SK-N-SH (cell line): ENCODE data around the gene C1QTNF9. TPM values are rescaled to one million over a fixed set of nuclear protein-coding genes. Genes with fewer than 3 reads are reported as not detected.
"Not testable (repeated sequence)": the region's sequence is repeated elsewhere in the genome, so short reads cannot be mapped to it uniquely, and the experiment has no call there.

Experiments
- CTCF ChIA-PET: fragments of 300-600, 350-600 bp; formaldehyde crosslinking; extraction: SDS; loops from one replicate; lab custom pipeline; 2021; lab: Yijun Ruan, JAX
- POLR2A ChIA-PET: fragments of 350-600 bp; sonication (Branson Sonifier 250); formaldehyde crosslinking; extraction: SDS; loops from one replicate; lab custom pipeline; 2020; ENCODE audit warnings: antibody characterized with exemption, inconsistent platforms; lab: Yijun Ruan, JAX
- DNase-seq: peaks from one replicate; pipeline ENCODE4 v3.0.0; 2012
- H2AFZ ChIP-seq: fragments of 200-600 bp; sonication (generic); 2 replicates; pipeline ENCODE4 v1.8.1; 2016; ENCODE audit warnings: antibody characterized with exemption, mild to moderate bottlenecking, low read depth
- H3F3A ChIP-seq: fragments of 200-600 bp; sonication (generic); replicated peaks from 2 replicates; pipeline ENCODE3; 2016; ENCODE audit warnings: antibody characterized with exemption, mild to moderate bottlenecking; ENCODE audit not compliant: insufficient read depth
- H3K27ac ChIP-seq, 2 experiments: fragments of 200-500 bp in 1 of 2; fragments of 200-600 bp in 1 of 2; sonication (Bioruptor generic) in 1 of 2; sonication (generic), shearing (Covaris generic) in 1 of 2; 2 replicates each; pipeline versions ENCODE4 v1.5.1 to v1.6.1; 2014 to 2016; ENCODE audit warnings: low read depth in 2 of 2, inconsistent platforms in 1 of 2, low read length in 1 of 2, mild to moderate bottlenecking in 1 of 2, mixed read lengths in 1 of 2
- H3K27me3 ChIP-seq: fragments of 200-600 bp; sonication (generic), shearing (Covaris generic); 2 replicates; pipeline ENCODE4 v1.6.1; 2016; ENCODE audit warnings: mixed run types; ENCODE audit not compliant: insufficient read depth
- H3K36me3 ChIP-seq, 2 experiments: fragments of 200-500 bp in 1 of 2; fragments of 200-600 bp in 1 of 2; sonication (Bioruptor generic) in 1 of 2; sonication (generic) in 1 of 2; replicated peaks in 1 of 2; 2 replicates each; pipeline versions ENCODE3 to v1.5.1; 2014 to 2016; ENCODE audit warnings: low read length in 1 of 2, mild to moderate bottlenecking in 1 of 2; ENCODE audit not compliant: insufficient read depth in 2 of 2, control insufficient read depth in 1 of 2
- H3K4me1 ChIP-seq, 2 experiments: fragments of 200-500 bp in 1 of 2; fragments of 200-600 bp in 1 of 2; sonication (Bioruptor generic) in 1 of 2; sonication (generic), shearing (Covaris generic) in 1 of 2; 2 replicates each; pipeline versions ENCODE4 v1.5.1 to v1.6.1; 2014 to 2016; ENCODE audit warnings: low read depth in 1 of 2, low read length in 1 of 2, mixed run types in 1 of 2; ENCODE audit not compliant: insufficient read depth in 2 of 2, control insufficient read depth in 1 of 2
- H3K4me2 ChIP-seq: fragments of 200-600 bp; sonication (generic), shearing (Covaris generic); 2 replicates; pipeline ENCODE4 v1.6.1; 2017; ENCODE audit warnings: mixed run types
- H3K4me3 ChIP-seq, 2 experiments: fragments of 200-500 bp in 1 of 2; fragments of 200-600 bp in 1 of 2; sonication (Bioruptor generic) in 1 of 2; sonication (generic), shearing (Covaris generic) in 1 of 2; 2 replicates each; pipeline versions ENCODE4 v1.5.1 to v1.8.1; 2014 to 2016; ENCODE audit warnings: low read depth in 2 of 2, inconsistent platforms in 1 of 2, low read length in 1 of 2, mild to moderate bottlenecking in 1 of 2, mixed read lengths in 1 of 2, moderate library complexity in 1 of 2
- H3K79me2 ChIP-seq: fragments of 200-600 bp; sonication (generic); 2 replicates; pipeline ENCODE4 v1.8.1; 2017; ENCODE audit warnings: mild to moderate bottlenecking; ENCODE audit not compliant: insufficient read depth
- H3K9ac ChIP-seq: fragments of 200-600 bp; sonication (generic); 2 replicates; pipeline ENCODE4 v1.6.1; 2017; ENCODE audit warnings: mixed run types
- H3K9me2 ChIP-seq: fragments of 200-600 bp; sonication (generic); 2 replicates; pipeline ENCODE4 v1.6.1; 2017; ENCODE audit warnings: mixed run types
- H3K9me3 ChIP-seq: fragments of 200-600 bp; sonication (generic); 2 replicates; pipeline ENCODE4 v1.6.1; 2017; ENCODE audit warnings: mixed run types, mild to moderate bottlenecking, moderate library complexity
- H4K20me1 ChIP-seq: fragments of 200-600 bp; sonication (generic); 2 replicates; pipeline ENCODE4 v1.6.1; 2017; ENCODE audit warnings: mild to moderate bottlenecking, mixed run types; ENCODE audit not compliant: insufficient read depth
- ELF1 ChIP-seq: IDR thresholded peaks from 2 replicates; pipeline ENCODE4 v1.4.0; 2012
- EP300 ChIP-seq, 2 experiments: IDR thresholded peaks; 2 replicates each; pipeline versions ENCODE4 v1.4.0 to v1.6.1; 2012; ENCODE audit warnings: borderline replicate concordance in 1 of 2, low read depth in 1 of 2, low read length in 1 of 2
- FOSL2 ChIP-seq: IDR thresholded peaks from 2 replicates; pipeline ENCODE4 v1.4.0; 2012; ENCODE audit warnings: low read depth, mild to moderate bottlenecking, moderate library complexity, borderline replicate concordance
- FOXJ3 ChIP-seq: sonication (generic); formaldehyde crosslinking; IDR thresholded peaks from 2 replicates; pipeline ENCODE4 v1.5.1; 2020; ENCODE audit warnings: mild to moderate bottlenecking, missing genetic modification reagents
- GATA2 ChIP-seq: sonication (generic); formaldehyde crosslinking; IDR thresholded peaks from 2 replicates; pipeline ENCODE4 v1.5.0; 2020; ENCODE audit warnings: mild to moderate bottlenecking, missing genetic modification reagents
- NFIC ChIP-seq: IDR thresholded peaks from 2 replicates; pipeline ENCODE4 v1.4.0; 2012; ENCODE audit warnings: borderline replicate concordance
- NRF1 ChIP-seq: IDR thresholded peaks from 2 replicates; pipeline ENCODE4 v1.6.1; 2012; ENCODE audit warnings: low read depth, mild to moderate bottlenecking, low read length
- POLR2AphosphoS5 ChIP-seq: IDR thresholded peaks from 2 replicates; pipeline ENCODE4 v1.6.1; 2012; ENCODE audit warnings: low read depth, low read length
- RFX5 ChIP-seq: IDR thresholded peaks from 2 replicates; pipeline ENCODE4 v1.6.1; 2012; ENCODE audit warnings: mild to moderate bottlenecking, improper control_type of control experiment, low read length
- RXRA ChIP-seq: IDR thresholded peaks from 2 replicates; pipeline ENCODE4 v1.4.0; 2012; ENCODE audit warnings: low read depth, mild to moderate bottlenecking, borderline replicate concordance
- SIN3A ChIP-seq: IDR thresholded peaks from 2 replicates; pipeline ENCODE4 v1.6.1; 2012; ENCODE audit warnings: low read depth, mild to moderate bottlenecking, low read length, moderate library complexity, borderline replicate concordance
- TCF12 ChIP-seq: IDR thresholded peaks from 2 replicates; pipeline ENCODE4 v1.4.0; 2012
- TEAD4 ChIP-seq: IDR thresholded peaks from 2 replicates; pipeline ENCODE4 v1.4.0; 2012; ENCODE audit warnings: mild to moderate bottlenecking, borderline replicate concordance; ENCODE audit not compliant: insufficient read depth
- ZBTB33 ChIP-seq: IDR thresholded peaks from 2 replicates; pipeline ENCODE4 v1.4.0; 2012; ENCODE audit warnings: low read depth, borderline replicate concordance
- WGBS: methylation state at CpG from one replicate; pipeline ENCODE4 v1.1.6; 2017; ENCODE audit warnings: low lambda C conversion rate; 5-methylcytosine and 5-hydroxymethylcytosine counted together
- polyA plus RNA-seq, 3 experiments: library from polyadenylated mRNA; depleted of rRNA; stranded (reverse); fragments of >200 nt; gene quantifications; 2 replicates each; pipeline ENCODE4 v1.2.3, GENCODE V29; 2012
- TF ChIP-seq, protein P1 (sequence below): IDR thresholded peaks from 2 replicates; pipeline ENCODE4 v1.4.0; 2012; ENCODE audit warnings: low read depth

Gene C1QTNF9
- not detected in 2 replicates for polyA plus RNA-seq (2012; rRNA removed)
- not detected in 2 replicates for polyA plus RNA-seq (2012; cell fraction: cytosol; rRNA removed)
- 0.05 TPM in 1 of 2 replicates, not detected in the other for polyA plus RNA-seq (2012; cell fraction: nucleus; rRNA removed)

GRCh38 chr13:24309300-24309699 is at the start of gene C1QTNF9:
Gene C1QTNF9 (plus strand): TSS chr13:24309580. CDS start chr13:24316004, 6,424 bp downstream.
- H3K27ac ChIP-seq, H3K9me2 ChIP-seq, H3K27me3 ChIP-seq, H4K20me1 ChIP-seq, H3K79me2 ChIP-seq, H2AFZ ChIP-seq, H3K4me2 ChIP-seq, H3K9ac ChIP-seq, H3K9me3 ChIP-seq, POLR2A ChIA-PET, DNase-seq, H3K4me1 ChIP-seq, CTCF ChIA-PET, H3K4me3 ChIP-seq, H3F3A ChIP-seq, H3K36me3 ChIP-seq: not testable (repeated sequence)
- WGBS = 90% methylated on average over 2 of the region's 2 CpGs

- Histone ChIP-seq H3F3A (no peaks in the 10 kb centered on the region), H3K79me2 (no peaks in the 10 kb centered on the region), H2AFZ (no peak overlapping the region), H3K4me3 (no peak overlapping the region), H3K9ac (no peak overlapping the region), H4K20me1 (no peaks in the 10 kb centered on the region), H3K9me2 (no peaks in the 10 kb centered on the region), H3K27ac (no peak overlapping the region), H3K9me3 (no peaks in the 10 kb centered on the region), H3K27me3 (no peaks in the 10 kb centered on the region)
- 90% methylated on average over 3 of the region's 3 CpGs for WGBS
- ChIA-PET POLR2A (no interaction called here), CTCF (interaction anchor here (1.2 to 1.5 kb wide), 2 partner anchors 33 to 42 kb away, joined by 3 to 5 read pairs; no protein-coding TSS in a partner anchor)
- DNase-seq = no peak
- TF ChIP-seq, protein P1, sequence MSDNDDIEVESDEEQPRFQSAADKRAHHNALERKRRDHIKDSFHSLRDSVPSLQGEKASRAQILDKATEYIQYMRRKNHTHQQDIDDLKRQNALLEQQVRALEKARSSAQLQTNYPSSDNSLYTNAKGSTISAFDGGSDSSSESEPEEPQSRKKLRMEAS = no peak
- TF ChIP-seq ELF1 (no peak), NFIC (no peak), FOSL2 (no peak), POLR2AphosphoS5 (no peak), GATA2 (CRISPR knock-in tag) (no peak), ZBTB33 (no peak), FOXJ3 (CRISPR knock-in tag) (no peak), SIN3A (no peak), NRF1 (no peak), EP300 (IDR thresholded peaks at IDR 0.05; ENCODE audit: borderline replicate concordance in 1 of 2, low read depth in 1 of 2, low read length in 1 of 2) (no peak), TCF12 (no peak), TEAD4 (no peak), RXRA (no peak), RFX5 (no peak)
- TF ChIP-seq, all 33 proteins: peak for 0
- H3K4me2 ChIP-seq = no peak overlapping the region
- no peaks in the 10 kb centered on the region for H3K36me3 ChIP-seq
- H3K4me1 ChIP-seq = no peaks in the 10 kb centered on the region; a peak in 1 of 4 replicates
These were observed 47.8 kb upstream of the C1QTNF9 start for GRCh38 chr13:24261566-24261965.
